Astrocyte (in vitro differentiated cells and primary cell): Measurements from ENCODE around the gene ACSL6. TPM values are rescaled to one million over a fixed set of nuclear protein-coding genes. Genes with fewer than 3 reads are reported as not detected.

Source experiments
- DNase-seq: peaks from one replicate; pipeline ENCODE4 v3.0.0-alpha.2; 2010; ENCODE audit warnings: low read depth
- FAIRE-seq: peaks from 2 replicates; lab custom pipeline; 2011; peaks lifted over from hg19 to GRCh38; lab: Jason Lieb, UNC
- H2AFZ ChIP-seq: 2 replicates; pipeline ENCODE4 v1.6.0; 2012; ENCODE audit warnings: low read depth, low read length, inconsistent platforms
- H3K27ac ChIP-seq: 2 replicates; pipeline ENCODE4 v1.5.1; 2011; ENCODE audit warnings: low read depth, low read length, inconsistent platforms
- H3K27me3 ChIP-seq: 2 replicates; pipeline ENCODE4 v1.6.0; 2011; ENCODE audit warnings: low read length, inconsistent platforms; ENCODE audit not compliant: insufficient read depth
- H3K36me3 ChIP-seq: 2 replicates; pipeline ENCODE4 v1.5.1; 2011; ENCODE audit warnings: low read length, inconsistent platforms; ENCODE audit not compliant: insufficient read depth
- H3K4me1 ChIP-seq: 2 replicates; pipeline ENCODE4 v1.5.1; 2011; ENCODE audit warnings: low read length, inconsistent platforms; ENCODE audit not compliant: insufficient read depth
- H3K4me2 ChIP-seq: 2 replicates; pipeline ENCODE4 v1.6.0; 2012; ENCODE audit warnings: low read length, inconsistent platforms
- H3K4me3 ChIP-seq: 2 replicates; pipeline ENCODE4 v1.5.1; 2011; ENCODE audit warnings: low read depth, mild to moderate bottlenecking, low read length, inconsistent platforms; ENCODE audit not compliant: insufficient read depth
- H3K79me2 ChIP-seq: 2 replicates; pipeline ENCODE4 v1.6.0; 2012; ENCODE audit warnings: mild to moderate bottlenecking, low read length, inconsistent platforms; ENCODE audit not compliant: insufficient read depth
- H3K9ac ChIP-seq: 2 replicates; pipeline ENCODE4 v1.6.0; 2012; ENCODE audit warnings: mild to moderate bottlenecking, low read length, inconsistent platforms
- H3K9me3 ChIP-seq: 2 replicates; pipeline ENCODE4 v1.5.1; 2012; ENCODE audit warnings: low read depth, mild to moderate bottlenecking, low read length, inconsistent platforms; ENCODE audit not compliant: insufficient read depth
- H4K20me1 ChIP-seq: 2 replicates; pipeline ENCODE4 v1.6.0; 2012; ENCODE audit warnings: low read length, inconsistent platforms; ENCODE audit not compliant: insufficient read depth
- H3K27ac Mint-ChIP-seq: one replicate; pipeline ENCODE4 v1.8.0; 2021; ENCODE audit warnings: mild to moderate bottlenecking, mixed read lengths; ENCODE audit not compliant: unreplicated experiment
- H3K27me3 Mint-ChIP-seq: one replicate; pipeline ENCODE4 v1.8.0; 2021; ENCODE audit warnings: low read depth, mixed read lengths; ENCODE audit not compliant: unreplicated experiment
- H3K36me3 Mint-ChIP-seq: one replicate; pipeline ENCODE4 v1.8.0; 2021; ENCODE audit warnings: low read depth, mixed read lengths; ENCODE audit not compliant: unreplicated experiment
- H3K4me1 Mint-ChIP-seq: one replicate; pipeline ENCODE4 v1.8.0; 2021; ENCODE audit warnings: low read depth, mixed read lengths; ENCODE audit not compliant: unreplicated experiment
- H3K4me3 Mint-ChIP-seq: one replicate; pipeline ENCODE4 v1.8.0; 2021; ENCODE audit warnings: mild to moderate bottlenecking, moderate library complexity, mixed read lengths; ENCODE audit not compliant: unreplicated experiment
- H3K9me3 Mint-ChIP-seq: one replicate; pipeline ENCODE4 v1.8.0; 2021; ENCODE audit warnings: mild to moderate bottlenecking, mixed read lengths; ENCODE audit not compliant: unreplicated experiment
- CTCF ChIP-seq: IDR thresholded peaks from 2 replicates; pipeline ENCODE4 v1.5.1; 2011; ENCODE audit warnings: low read depth, mild to moderate bottlenecking, inconsistent platforms, low read length, moderate library complexity; ENCODE audit not compliant: insufficient read depth
- EZH2 ChIP-seq: IDR thresholded peaks from 2 replicates; pipeline ENCODE4 v1.6.1; 2012; ENCODE audit warnings: mild to moderate bottlenecking, low read length, inconsistent platforms; ENCODE audit not compliant: insufficient read depth
- total RNA-seq: library from RNA; stranded (reverse); gene quantifications from 2 replicates; pipeline ENCODE4 v1.2.1, GENCODE V29; 2021

The ACSL6 gene
- total RNA-seq, 1 donor from 2014 or later = 0.07 TPM

- H3K9me3 Mint-ChIP-seq = peaks cover 9% of the 10 kb centered on the region
Measured at GRCh38 chr5:132054697-132055440, 43.4 kb upstream of the ACSL6 start.

GRCh38 chr5:132054031-132054696 is 42.7 kb upstream of the ACSL6 start:
- Mint-ChIP-seq H3K27ac (peak overlapping the region; percentile 7), H3K27me3 (peaks cover 57% of the 10 kb centered on the region), H3K9me3 (peaks cover 4% of the 10 kb centered on the region), H3K36me3 (no peaks in the 10 kb centered on the region), H3K4me3 (no peak overlapping the region), H3K4me1 (no peaks in the 10 kb centered on the region)
- Histone ChIP-seq H3K27ac (no peak overlapping the region), H2AFZ (no peak overlapping the region), H3K4me1 (no peaks in the 10 kb centered on the region), H4K20me1 (no peaks in the 10 kb centered on the region), H3K27me3 (peaks cover 5% of the 10 kb centered on the region), H3K9me3 (no peaks in the 10 kb centered on the region), H3K4me3 (no peak overlapping the region), H3K36me3 (no peaks in the 10 kb centered on the region), H3K79me2 (no peaks in the 10 kb centered on the region), H3K4me2 (no peak overlapping the region), H3K9ac (no peak overlapping the region)
- no peak for DNase-seq
- TF ChIP-seq EZH2 = no peak
- no peak for TF ChIP-seq CTCF
- no peak for FAIRE-seq

More at GRCh38 chr5:132054697-132055440, 43.4 kb upstream of the ACSL6 start:
- Mint-ChIP-seq H3K4me3 (no peak overlapping the region), H3K27me3 (peaks cover 57% of the 10 kb centered on the region), H3K27ac (no peak overlapping the region), H3K36me3 (no peaks in the 10 kb centered on the region), H3K4me1 (no peaks in the 10 kb centered on the region)
- H2AFZ ChIP-seq = no peak overlapping the region
- no peak overlapping the region for H3K4me2 ChIP-seq
- no peaks in the 10 kb centered on the region for H3K36me3 ChIP-seq
- H4K20me1 ChIP-seq = no peaks in the 10 kb centered on the region
- no peak overlapping the region for H3K27ac ChIP-seq
- no peaks in the 10 kb centered on the region for H3K79me2 ChIP-seq
- FAIRE-seq = no peak
- peaks cover 2% of the 10 kb centered on the region for H3K27me3 ChIP-seq
- DNase-seq = no peak
- no peaks in the 10 kb centered on the region for H3K4me1 ChIP-seq
- no peak for TF ChIP-seq EZH2
- TF ChIP-seq CTCF = no peak
- no peak overlapping the region for H3K9ac ChIP-seq
- H3K4me3 ChIP-seq = no peak overlapping the region
- no peaks in the 10 kb centered on the region for H3K9me3 ChIP-seq

GRCh38 chr5:132053483-132053882 is 42.0 kb upstream of the ACSL6 start:
- H3K36me3 Mint-ChIP-seq = no peaks in the 10 kb centered on the region
- H3K9me3 ChIP-seq = no peaks in the 10 kb centered on the region
- no peak overlapping the region for H2AFZ ChIP-seq
- no peak overlapping the region for H3K27ac Mint-ChIP-seq
- no peak overlapping the region for H3K4me3 Mint-ChIP-seq
- no peaks in the 10 kb centered on the region for H3K79me2 ChIP-seq
- TF ChIP-seq EZH2 = no peak
- no peak for TF ChIP-seq CTCF
- DNase-seq = no peak
- H3K36me3 ChIP-seq = no peaks in the 10 kb centered on the region
- no peak overlapping the region for H3K4me3 ChIP-seq
- H3K27me3 Mint-ChIP-seq = peaks cover 59% of the 10 kb centered on the region
- FAIRE-seq = no peak
- no peak overlapping the region for H3K4me2 ChIP-seq
- no peaks in the 10 kb centered on the region for H3K4me1 ChIP-seq
- H4K20me1 ChIP-seq = no peaks in the 10 kb centered on the region
- H3K27me3 ChIP-seq = peaks cover 5% of the 10 kb centered on the region
- H3K9ac ChIP-seq = no peak overlapping the region
- no peaks in the 10 kb centered on the region for H3K4me1 Mint-ChIP-seq
- H3K9me3 Mint-ChIP-seq = peaks cover 2% of the 10 kb centered on the region
- no peak overlapping the region for H3K27ac ChIP-seq
